RWPE2 (cell line): ENCODE results near the gene RHOXF2B.

Experiments used
- ATAC-seq: fragments of 200-7000 bp; cut with Tn5 transposase; 3 replicates; pipeline ENCODE4 v1.9.1; 2021; ENCODE audit warnings: low read depth
- DNase-seq: peaks from one replicate; pipeline ENCODE4 v3.0.0-alpha.2; 2020; ENCODE audit warnings: low spot score
- H3K27ac ChIP-seq: fragments of 450-650 bp; 2 replicates; pipeline ENCODE4 v1.5.1; 2017; ENCODE audit warnings: mild to moderate bottlenecking; ENCODE audit not compliant: poor library complexity, severe bottlenecking
- H3K27me3 ChIP-seq: fragments of 250-450 bp; sonication (Bioruptor Pico); 2 replicates; pipeline ENCODE4 v1.5.1; 2021; ENCODE audit warnings: mild to moderate bottlenecking, moderate library complexity; ENCODE audit not compliant: insufficient read depth, poor library complexity, severe bottlenecking
- H3K36me3 ChIP-seq: fragments of 250-450 bp; sonication (Bioruptor Pico); 2 replicates; pipeline ENCODE4 v1.5.1; 2020; ENCODE audit warnings: low read depth, mild to moderate bottlenecking, moderate library complexity
- H3K4me1 ChIP-seq: fragments of 250-450 bp; sonication (Bioruptor Pico); 2 replicates; pipeline ENCODE4 v1.5.1; 2021; ENCODE audit warnings: mild to moderate bottlenecking, moderate library complexity; ENCODE audit not compliant: insufficient read depth, poor library complexity, severe bottlenecking
- H3K4me3 ChIP-seq: fragments of 250-450 bp; sonication (Bioruptor Pico); 2 replicates; pipeline ENCODE4 v1.5.1; 2021; ENCODE audit warnings: mild to moderate bottlenecking, moderate library complexity; ENCODE audit not compliant: severe bottlenecking
- H3K9me3 ChIP-seq: fragments of 250-450 bp; sonication (Bioruptor Pico); 2 replicates; pipeline ENCODE4 v1.5.1; 2021; ENCODE audit warnings: mild to moderate bottlenecking, moderate library complexity; ENCODE audit not compliant: severe bottlenecking
- TF ChIP-seq, protein P1 (sequence below): fragments of 450-650 bp; IDR thresholded peaks from one replicate; pipeline ENCODE4 v1.5.1; 2017; ENCODE audit warnings: mild to moderate bottlenecking, moderate library complexity; ENCODE audit not compliant: poor library complexity, severe bottlenecking

The RHOXF2B gene

DNA sequence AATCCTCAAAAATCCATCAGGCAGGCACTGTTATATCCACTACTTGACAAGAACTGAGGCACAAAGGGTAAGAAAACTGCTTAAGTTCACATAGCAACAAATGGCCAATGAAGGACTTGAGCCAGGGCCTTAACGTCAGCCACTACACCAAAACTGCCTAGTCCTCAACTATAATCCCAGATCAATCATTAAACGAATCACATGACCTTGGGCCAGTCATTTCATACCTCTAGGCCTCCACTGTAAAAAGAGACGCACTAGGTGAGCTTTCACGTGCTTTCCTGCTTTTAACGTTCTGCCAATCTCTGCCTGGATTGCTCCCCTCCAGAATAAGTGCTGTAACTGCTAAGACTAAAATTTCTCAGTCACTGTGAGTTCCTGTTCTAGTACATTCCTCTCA, 54.7 kb downstream of the RHOXF2B start:
- no peak overlapping the region for H3K4me3 ChIP-seq
- no peak for ATAC-seq
- H3K9me3 ChIP-seq, result no peaks in the 10 kb centered on the region
- H3K27me3 ChIP-seq, result peaks cover 2% of the 10 kb centered on the region
- H3K27ac ChIP-seq, result no peak overlapping the region
- TF ChIP-seq, protein P1, sequence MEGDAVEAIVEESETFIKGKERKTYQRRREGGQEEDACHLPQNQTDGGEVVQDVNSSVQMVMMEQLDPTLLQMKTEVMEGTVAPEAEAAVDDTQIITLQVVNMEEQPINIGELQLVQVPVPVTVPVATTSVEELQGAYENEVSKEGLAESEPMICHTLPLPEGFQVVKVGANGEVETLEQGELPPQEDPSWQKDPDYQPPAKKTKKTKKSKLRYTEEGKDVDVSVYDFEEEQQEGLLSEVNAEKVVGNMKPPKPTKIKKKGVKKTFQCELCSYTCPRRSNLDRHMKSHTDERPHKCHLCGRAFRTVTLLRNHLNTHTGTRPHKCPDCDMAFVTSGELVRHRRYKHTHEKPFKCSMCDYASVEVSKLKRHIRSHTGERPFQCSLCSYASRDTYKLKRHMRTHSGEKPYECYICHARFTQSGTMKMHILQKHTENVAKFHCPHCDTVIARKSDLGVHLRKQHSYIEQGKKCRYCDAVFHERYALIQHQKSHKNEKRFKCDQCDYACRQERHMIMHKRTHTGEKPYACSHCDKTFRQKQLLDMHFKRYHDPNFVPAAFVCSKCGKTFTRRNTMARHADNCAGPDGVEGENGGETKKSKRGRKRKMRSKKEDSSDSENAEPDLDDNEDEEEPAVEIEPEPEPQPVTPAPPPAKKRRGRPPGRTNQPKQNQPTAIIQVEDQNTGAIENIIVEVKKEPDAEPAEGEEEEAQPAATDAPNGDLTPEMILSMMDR, result no peak
- no peaks in the 10 kb centered on the region for H3K36me3 ChIP-seq
- H3K4me1 ChIP-seq, result no peaks in the 10 kb centered on the region
- DNase-seq, result no peak
